PFSK-1 (cell line): ENCODE measurements around the gene NHERF2.

Experiments
- FOXP2 ChIP-seq: optimal IDR thresholded peaks from 2 replicates; pipeline ENCODE3; 2011; ENCODE audit warnings: borderline replicate concordance, control low read depth, inconsistent platforms; ENCODE audit not compliant: insufficient read depth; ENCODE audit errors: extremely low read length, extremely low read depth
- POLR2AphosphoS5 ChIP-seq: IDR thresholded peaks from 2 replicates; pipeline ENCODE4 v1.6.1; 2012; ENCODE audit warnings: low read depth, mild to moderate bottlenecking, control low read depth, low read length, moderate library complexity
- REST ChIP-seq, 2 experiments: IDR thresholded peaks; 2 replicates each; pipeline versions ENCODE4 v1.6.1 to v1.8.0; 2011 to 2012; ENCODE audit warnings: low read depth in 2 of 2, low read length in 2 of 2, control low read depth in 1 of 2, inconsistent platforms in 1 of 2, mild to moderate bottlenecking in 1 of 2, moderate library complexity in 1 of 2; ENCODE audit not compliant: insufficient read depth in 1 of 2
- SIN3A ChIP-seq: IDR thresholded peaks from 2 replicates; pipeline ENCODE4 v1.6.1; 2012; ENCODE audit warnings: mild to moderate bottlenecking, low read length, moderate library complexity, borderline replicate concordance; ENCODE audit not compliant: insufficient read depth
- TAF1 ChIP-seq: IDR thresholded peaks from 2 replicates; pipeline ENCODE4 v1.6.1; 2012; ENCODE audit warnings: low read length, control low read depth, borderline replicate concordance; ENCODE audit not compliant: insufficient read depth

Gene NHERF2

GRCh38 chr16:2023092-2024031, 3.3 kb upstream of the NHERF2 start:
- 0 out of 2 replicates have a peak, but pooled peaks have one; percentile 50 for TF ChIP-seq TAF1
- peak; percentile 76; the same call in 1 of the 2 replicates for TF ChIP-seq POLR2AphosphoS5
- TF ChIP-seq SIN3A = no peak
- TF ChIP-seq REST (IDR thresholded peaks at IDR 0.05; ENCODE audit: insufficient read depth in 1 of 2, low read depth in 2 of 2, low read length in 2 of 2) = no peak

- no peak for TF ChIP-seq POLR2AphosphoS5
- TF ChIP-seq REST (IDR thresholded peaks at IDR 0.05; ENCODE audit: insufficient read depth in 1 of 2, low read depth in 2 of 2, low read length in 2 of 2) = no peak
- no peak for TF ChIP-seq TAF1
- no peak for TF ChIP-seq SIN3A
- no peak for TF ChIP-seq FOXP2
Observed at GRCh38 chr16:2024032-2024420, 2.7 kb upstream of the NHERF2 start.

GRCh38 chr16:2025251-2025650, 1.5 kb upstream of the NHERF2 start:
- TF ChIP-seq FOXP2 (no peak), REST (IDR thresholded peaks at IDR 0.05; ENCODE audit: insufficient read depth in 1 of 2, low read depth in 2 of 2, low read length in 2 of 2) (no peak), SIN3A (no peak), POLR2AphosphoS5 (no peak), TAF1 (no peak)

GRCh38 chr16:2025878-2026460, 733 bp upstream of the NHERF2 start:
- TF ChIP-seq FOXP2 = no peak
- no peak for TF ChIP-seq POLR2AphosphoS5
- TF ChIP-seq SIN3A = no peak
- no peak for TF ChIP-seq TAF1
- TF ChIP-seq REST (IDR thresholded peaks at IDR 0.05; ENCODE audit: insufficient read depth in 1 of 2, low read depth in 2 of 2, low read length in 2 of 2) = no peak
